ENCODE data around the gene MYO15B.

DNA sequence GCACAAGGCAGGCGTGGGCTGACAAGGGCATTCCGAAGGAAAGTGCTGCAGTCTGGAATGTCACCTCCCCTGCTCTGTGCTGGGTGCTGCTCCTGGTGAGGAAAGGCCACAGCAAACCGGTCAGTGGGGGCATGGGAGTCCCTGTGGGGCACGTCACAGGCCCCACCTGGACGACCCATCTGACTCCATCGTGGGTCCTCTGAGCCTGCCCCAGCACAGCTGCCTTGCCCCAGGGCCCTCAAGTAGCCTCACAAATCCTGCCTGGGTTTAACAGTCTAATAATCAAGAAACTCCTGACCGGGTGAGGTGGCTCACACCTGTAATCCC lies 2.8 kb upstream of the MYO15B start:
- TF ChIP-seq, protein P1, sequence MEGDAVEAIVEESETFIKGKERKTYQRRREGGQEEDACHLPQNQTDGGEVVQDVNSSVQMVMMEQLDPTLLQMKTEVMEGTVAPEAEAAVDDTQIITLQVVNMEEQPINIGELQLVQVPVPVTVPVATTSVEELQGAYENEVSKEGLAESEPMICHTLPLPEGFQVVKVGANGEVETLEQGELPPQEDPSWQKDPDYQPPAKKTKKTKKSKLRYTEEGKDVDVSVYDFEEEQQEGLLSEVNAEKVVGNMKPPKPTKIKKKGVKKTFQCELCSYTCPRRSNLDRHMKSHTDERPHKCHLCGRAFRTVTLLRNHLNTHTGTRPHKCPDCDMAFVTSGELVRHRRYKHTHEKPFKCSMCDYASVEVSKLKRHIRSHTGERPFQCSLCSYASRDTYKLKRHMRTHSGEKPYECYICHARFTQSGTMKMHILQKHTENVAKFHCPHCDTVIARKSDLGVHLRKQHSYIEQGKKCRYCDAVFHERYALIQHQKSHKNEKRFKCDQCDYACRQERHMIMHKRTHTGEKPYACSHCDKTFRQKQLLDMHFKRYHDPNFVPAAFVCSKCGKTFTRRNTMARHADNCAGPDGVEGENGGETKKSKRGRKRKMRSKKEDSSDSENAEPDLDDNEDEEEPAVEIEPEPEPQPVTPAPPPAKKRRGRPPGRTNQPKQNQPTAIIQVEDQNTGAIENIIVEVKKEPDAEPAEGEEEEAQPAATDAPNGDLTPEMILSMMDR (IDR thresholded peaks at IDR 0.05 in 8 of 11, conservative IDR thresholded peaks at IDR 0.05 in 3 of 11) = no peak
- TF ChIP-seq POLR2AphosphoS5 (IDR thresholded peaks at IDR 0.05) = no peak

Measured in spleen (tissue), 7 donors.